ENCODE data around the gene TMEM218.

DNA sequence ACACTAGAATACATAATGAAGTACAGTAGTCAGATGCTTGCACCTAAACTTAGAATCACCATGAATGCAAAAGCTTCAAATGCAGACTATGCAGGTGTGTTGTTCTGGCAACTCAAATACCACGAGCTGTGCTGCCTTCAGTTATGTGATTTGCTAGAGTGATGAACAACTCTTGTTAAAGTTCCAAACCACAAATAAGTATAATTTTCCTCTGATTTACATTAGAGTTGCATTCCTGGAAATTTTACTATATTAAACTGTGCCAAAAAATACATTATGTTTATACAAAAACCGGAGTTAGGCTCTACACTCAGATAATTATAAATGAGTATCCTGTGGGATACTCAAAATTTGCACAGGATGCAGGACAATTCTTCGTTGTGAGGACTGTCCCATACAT is 3.0 kb downstream of the TMEM218 start:
- no peak for TF ChIP-seq RAD21 (IDR thresholded peaks at IDR 0.05; ENCODE audit: low read depth)
- TF ChIP-seq, protein P1, sequence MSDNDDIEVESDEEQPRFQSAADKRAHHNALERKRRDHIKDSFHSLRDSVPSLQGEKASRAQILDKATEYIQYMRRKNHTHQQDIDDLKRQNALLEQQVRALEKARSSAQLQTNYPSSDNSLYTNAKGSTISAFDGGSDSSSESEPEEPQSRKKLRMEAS (IDR thresholded peaks at IDR 0.05): no peak
- TF ChIP-seq EP300 (IDR thresholded peaks at IDR 0.05; ENCODE audit: borderline replicate concordance): no peak
- TF ChIP-seq CEBPB (IDR thresholded peaks at IDR 0.05): no peak
- TF ChIP-seq, protein P2, sequence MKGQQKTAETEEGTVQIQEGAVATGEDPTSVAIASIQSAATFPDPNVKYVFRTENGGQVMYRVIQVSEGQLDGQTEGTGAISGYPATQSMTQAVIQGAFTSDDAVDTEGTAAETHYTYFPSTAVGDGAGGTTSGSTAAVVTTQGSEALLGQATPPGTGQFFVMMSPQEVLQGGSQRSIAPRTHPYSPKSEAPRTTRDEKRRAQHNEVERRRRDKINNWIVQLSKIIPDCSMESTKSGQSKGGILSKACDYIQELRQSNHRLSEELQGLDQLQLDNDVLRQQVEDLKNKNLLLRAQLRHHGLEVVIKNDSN (IDR thresholded peaks at IDR 0.05): no peak
- no peak for TF ChIP-seq CREB1 (IDR thresholded peaks at IDR 0.05; ENCODE audit: low read depth)
- TF ChIP-seq, protein P3, sequence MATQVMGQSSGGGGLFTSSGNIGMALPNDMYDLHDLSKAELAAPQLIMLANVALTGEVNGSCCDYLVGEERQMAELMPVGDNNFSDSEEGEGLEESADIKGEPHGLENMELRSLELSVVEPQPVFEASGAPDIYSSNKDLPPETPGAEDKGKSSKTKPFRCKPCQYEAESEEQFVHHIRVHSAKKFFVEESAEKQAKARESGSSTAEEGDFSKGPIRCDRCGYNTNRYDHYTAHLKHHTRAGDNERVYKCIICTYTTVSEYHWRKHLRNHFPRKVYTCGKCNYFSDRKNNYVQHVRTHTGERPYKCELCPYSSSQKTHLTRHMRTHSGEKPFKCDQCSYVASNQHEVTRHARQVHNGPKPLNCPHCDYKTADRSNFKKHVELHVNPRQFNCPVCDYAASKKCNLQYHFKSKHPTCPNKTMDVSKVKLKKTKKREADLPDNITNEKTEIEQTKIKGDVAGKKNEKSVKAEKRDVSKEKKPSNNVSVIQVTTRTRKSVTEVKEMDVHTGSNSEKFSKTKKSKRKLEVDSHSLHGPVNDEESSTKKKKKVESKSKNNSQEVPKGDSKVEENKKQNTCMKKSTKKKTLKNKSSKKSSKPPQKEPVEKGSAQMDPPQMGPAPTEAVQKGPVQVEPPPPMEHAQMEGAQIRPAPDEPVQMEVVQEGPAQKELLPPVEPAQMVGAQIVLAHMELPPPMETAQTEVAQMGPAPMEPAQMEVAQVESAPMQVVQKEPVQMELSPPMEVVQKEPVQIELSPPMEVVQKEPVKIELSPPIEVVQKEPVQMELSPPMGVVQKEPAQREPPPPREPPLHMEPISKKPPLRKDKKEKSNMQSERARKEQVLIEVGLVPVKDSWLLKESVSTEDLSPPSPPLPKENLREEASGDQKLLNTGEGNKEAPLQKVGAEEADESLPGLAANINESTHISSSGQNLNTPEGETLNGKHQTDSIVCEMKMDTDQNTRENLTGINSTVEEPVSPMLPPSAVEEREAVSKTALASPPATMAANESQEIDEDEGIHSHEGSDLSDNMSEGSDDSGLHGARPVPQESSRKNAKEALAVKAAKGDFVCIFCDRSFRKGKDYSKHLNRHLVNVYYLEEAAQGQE (IDR thresholded peaks at IDR 0.05; ENCODE audit: low read depth): no peak
- TF ChIP-seq TCF12 (IDR thresholded peaks at IDR 0.05; ENCODE audit: low read depth): no peak
- no peak for TF ChIP-seq FOXM1 (IDR thresholded peaks at IDR 0.05; ENCODE audit: borderline replicate concordance, low read depth)
- TF ChIP-seq EGR1 (IDR thresholded peaks at IDR 0.05): no peak
- TF ChIP-seq NFIC (IDR thresholded peaks at IDR 0.05): no peak
- TF ChIP-seq YY1 (IDR thresholded peaks at IDR 0.05; ENCODE audit: low read depth): no peak
- TF ChIP-seq TEAD4 (IDR thresholded peaks at IDR 0.05): no peak
- TF ChIP-seq TAF1 (IDR thresholded peaks at IDR 0.05; ENCODE audit: low read depth): no peak
